AG04450 (cell line): Measurements from ENCODE around the gene MED9. TPM values are rescaled to one million over a fixed set of nuclear protein-coding genes. Genes with fewer than 3 reads are reported as not detected.
A peak's percentile ranks its signal among the peaks of the same experiment; 100 is the strongest.

Experiments used
- CTCF ChIA-PET: fragments of 300-600, 350-600 bp; formaldehyde crosslinking; extraction: SDS; loops from one replicate; lab custom pipeline; 2022; ENCODE audit warnings: antibody characterized with exemption, inconsistent platforms; lab: Charles Lee
- POLR2A ChIA-PET: fragments of 350-600 bp; formaldehyde crosslinking; extraction: SDS; loops from one replicate; lab custom pipeline; 2021; ENCODE audit warnings: antibody characterized with exemption, inconsistent platforms; lab: Yijun Ruan, JAX
- DNase-seq: peaks from one replicate; pipeline ENCODE4 v3.0.0-alpha.2; 2011; ENCODE audit warnings: low read depth, low spot score
- H3K27ac ChIP-seq: one replicate; pipeline ENCODE4 v1.5.1; 2012; ENCODE audit warnings: low read depth, low read length, control low read depth
- H3K27me3 ChIP-seq: one replicate; pipeline ENCODE4 v1.6.0; 2012; ENCODE audit warnings: low read length; ENCODE audit not compliant: control insufficient read depth, insufficient read depth
- H3K4me3 ChIP-seq: 2 replicates; pipeline ENCODE4 v1.5.1; 2011; ENCODE audit warnings: mild to moderate bottlenecking, low read depth, low read length, control low read depth
- H3K9me3 ChIP-seq: 2 replicates; pipeline ENCODE4 v1.5.1; 2012; ENCODE audit warnings: low read length; ENCODE audit not compliant: control insufficient read depth, insufficient read depth
- polyA plus RNA-seq: library from polyadenylated mRNA; depleted of rRNA; stranded (reverse); fragments of >200 nt; gene quantifications from 2 replicates; pipeline ENCODE4 v1.2.3, GENCODE V29; 2011
- TF ChIP-seq, protein P1 (sequence below): IDR thresholded peaks from 2 replicates; pipeline ENCODE4 v1.5.1; 2011; ENCODE audit warnings: low read depth, low read length, control low read depth, inconsistent platforms

Gene MED9
- polyA plus RNA-seq, 1 experiment: 11.6 TPM

DNA sequence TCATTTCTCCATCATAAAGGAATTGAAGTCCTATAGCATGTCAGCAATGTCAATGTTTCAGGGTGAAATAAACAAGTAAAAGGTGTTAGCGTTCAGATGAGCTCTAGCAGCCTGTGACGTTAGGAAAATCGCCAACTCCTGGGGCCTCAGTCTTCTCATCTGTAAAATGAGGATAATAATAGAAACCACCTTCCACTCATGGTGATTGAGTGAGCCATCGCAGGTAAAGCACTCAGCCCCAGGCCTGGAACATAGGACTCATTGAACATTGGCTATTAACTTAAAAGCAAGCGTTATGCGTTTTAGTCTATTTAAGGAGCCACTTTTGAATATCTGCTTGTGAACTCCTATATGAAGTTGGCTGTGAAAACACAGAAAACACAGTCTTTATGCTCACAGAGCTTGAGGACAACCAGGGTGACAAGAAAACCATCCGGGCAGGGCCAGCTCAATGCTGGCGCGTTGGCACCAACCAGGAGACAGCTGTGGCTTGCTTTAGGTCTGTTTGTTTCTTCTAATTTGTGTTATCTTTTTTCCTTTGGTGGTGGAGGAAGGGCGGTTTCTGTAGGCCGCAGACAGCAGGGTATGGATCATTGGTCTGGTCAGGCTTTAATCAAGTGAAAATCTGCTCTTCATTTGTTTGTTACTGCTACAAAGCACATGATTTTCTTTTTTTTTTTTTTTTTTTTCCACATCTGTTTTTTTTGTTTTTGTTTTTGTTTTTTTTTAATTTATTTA lies 35.7 kb upstream of the MED9 start:
- no peak for DNase-seq
- H3K4me3 ChIP-seq: no peak overlapping the region
- H3K27ac ChIP-seq: no peak overlapping the region
- CTCF ChIA-PET: no interaction called here
- H3K27me3 ChIP-seq: no peaks in the 10 kb centered on the region
- POLR2A ChIA-PET: no interaction called here
- TF ChIP-seq, protein P1, sequence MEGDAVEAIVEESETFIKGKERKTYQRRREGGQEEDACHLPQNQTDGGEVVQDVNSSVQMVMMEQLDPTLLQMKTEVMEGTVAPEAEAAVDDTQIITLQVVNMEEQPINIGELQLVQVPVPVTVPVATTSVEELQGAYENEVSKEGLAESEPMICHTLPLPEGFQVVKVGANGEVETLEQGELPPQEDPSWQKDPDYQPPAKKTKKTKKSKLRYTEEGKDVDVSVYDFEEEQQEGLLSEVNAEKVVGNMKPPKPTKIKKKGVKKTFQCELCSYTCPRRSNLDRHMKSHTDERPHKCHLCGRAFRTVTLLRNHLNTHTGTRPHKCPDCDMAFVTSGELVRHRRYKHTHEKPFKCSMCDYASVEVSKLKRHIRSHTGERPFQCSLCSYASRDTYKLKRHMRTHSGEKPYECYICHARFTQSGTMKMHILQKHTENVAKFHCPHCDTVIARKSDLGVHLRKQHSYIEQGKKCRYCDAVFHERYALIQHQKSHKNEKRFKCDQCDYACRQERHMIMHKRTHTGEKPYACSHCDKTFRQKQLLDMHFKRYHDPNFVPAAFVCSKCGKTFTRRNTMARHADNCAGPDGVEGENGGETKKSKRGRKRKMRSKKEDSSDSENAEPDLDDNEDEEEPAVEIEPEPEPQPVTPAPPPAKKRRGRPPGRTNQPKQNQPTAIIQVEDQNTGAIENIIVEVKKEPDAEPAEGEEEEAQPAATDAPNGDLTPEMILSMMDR: no peak
- peaks cover 2% of the 10 kb centered on the region; the same call in 1 of the 2 replicates for H3K9me3 ChIP-seq

DNA sequence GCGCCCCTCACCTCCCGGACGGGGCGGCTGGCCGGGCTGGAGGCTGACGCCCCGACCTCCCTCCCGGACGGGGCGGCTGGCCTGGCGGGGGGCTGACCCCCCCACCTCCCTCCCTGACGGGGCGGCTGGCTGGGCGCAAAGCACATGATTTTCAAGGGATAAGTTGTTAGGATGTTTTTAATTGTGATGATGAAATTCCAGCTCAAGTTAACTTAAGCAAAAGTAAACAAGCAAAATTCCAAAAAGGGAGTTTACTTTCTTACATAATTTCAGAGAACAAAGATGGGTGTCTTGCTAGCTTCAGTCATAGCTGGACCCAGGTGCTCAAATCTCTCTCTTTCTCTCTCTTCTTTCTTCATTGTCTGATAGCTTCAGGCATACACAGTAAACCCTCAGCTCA lies 33.6 kb upstream of the MED9 start:
- POLR2A ChIA-PET: no interaction called here
- CTCF ChIA-PET: interaction anchor here (1.1 to 1.6 kb wide), 2 partner anchors 13 to 199 kb away, joined by 3 read pairs; no protein-coding TSS in a partner anchor
- no peak overlapping the region for H3K27ac ChIP-seq
- DNase-seq: no peak
- H3K27me3 ChIP-seq: no peaks in the 10 kb centered on the region
- TF ChIP-seq, protein P1: no peak
- H3K9me3 ChIP-seq: peaks cover 7% of the 10 kb centered on the region
- no peak overlapping the region for H3K4me3 ChIP-seq

DNA sequence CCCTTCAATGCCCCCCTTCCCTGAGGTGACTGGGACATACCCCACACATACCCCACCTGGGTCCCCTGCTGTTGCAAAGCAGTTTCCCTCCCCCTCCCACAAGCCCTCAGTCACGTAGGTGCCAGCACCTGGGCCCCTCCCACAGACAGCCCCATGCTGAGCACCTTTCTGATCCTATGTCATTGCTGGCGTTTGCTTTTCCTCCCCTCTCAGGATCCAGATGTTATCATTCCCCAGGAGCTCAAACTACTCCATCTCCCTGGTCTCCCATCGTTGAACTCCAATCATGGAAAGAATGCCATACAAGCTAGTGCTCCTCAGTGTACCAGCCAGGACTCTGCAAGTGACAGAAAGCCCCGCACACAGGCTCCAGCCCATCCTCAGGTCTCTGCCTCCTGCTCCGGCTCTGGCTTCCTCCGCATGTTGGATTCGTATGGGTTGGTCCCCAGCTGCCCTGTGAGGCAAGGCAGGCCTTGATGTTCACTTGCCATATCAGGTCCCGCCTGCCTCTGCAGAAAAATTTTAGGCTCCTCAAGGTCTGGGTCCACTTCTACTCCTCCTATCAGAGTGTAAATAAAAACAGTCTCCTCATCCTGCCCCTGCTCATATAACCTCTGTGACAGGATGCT lies 31.4 kb upstream of the MED9 start:
- CTCF ChIA-PET: interaction anchor here (1.2 kb wide), 1 partner anchor 10 kb away, joined by 4 read pairs; no protein-coding TSS in a partner anchor
- Histone ChIP-seq H3K9me3 (peaks cover 7% of the 10 kb centered on the region), H3K27ac (peak overlapping the region; percentile 80), H3K27me3 (no peaks in the 10 kb centered on the region), H3K4me3 (no peak overlapping the region)
- no peak for DNase-seq
- POLR2A ChIA-PET: interaction anchor here (0.5 to 1.9 kb wide), 4 partner anchors 10 to 164 kb away, joined by 3 to 9 read pairs (median 7); partner anchors contain the start of gene RASD1
- TF ChIP-seq, protein P1: no peak

DNA sequence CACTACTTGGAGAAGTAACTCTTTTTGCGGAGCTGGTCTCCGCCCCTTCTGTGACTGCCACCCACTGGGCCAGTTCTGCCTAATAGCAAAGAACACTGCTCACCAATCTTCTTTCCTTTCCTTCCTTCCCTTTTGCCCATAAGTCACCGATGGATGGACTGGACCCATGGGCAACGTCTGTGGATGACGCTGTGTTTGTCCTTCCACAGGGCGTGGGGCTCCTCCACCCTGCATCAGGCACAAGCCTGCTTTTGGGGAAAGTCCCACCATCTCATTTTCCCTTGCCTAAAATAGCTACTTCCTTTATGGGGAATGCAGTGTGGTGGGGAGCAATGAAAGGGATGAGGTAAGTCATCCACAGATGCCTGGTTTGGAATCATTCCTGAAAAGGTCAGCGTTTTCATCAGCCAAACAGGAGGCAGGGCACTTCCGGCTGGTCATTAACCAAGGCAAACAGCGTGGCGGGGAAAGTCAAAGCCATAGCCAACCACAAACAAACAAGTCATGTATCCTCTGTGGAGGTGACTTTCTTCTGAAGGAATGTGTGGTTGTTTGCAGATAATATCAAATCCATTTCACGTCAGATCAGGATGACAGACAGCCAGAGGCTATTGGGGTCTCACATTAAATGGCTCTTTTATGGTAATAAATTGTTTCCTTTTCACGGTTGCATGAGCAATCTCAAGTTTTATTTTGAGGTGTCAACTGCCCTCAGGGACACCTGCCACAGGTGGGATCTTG lies 30.7 kb upstream of the MED9 start:
- TF ChIP-seq, protein P1: 0 out of 2 replicates have a peak, but pooled peaks have one; percentile 10
- H3K9me3 ChIP-seq: peaks cover 7% of the 10 kb centered on the region
- no peaks in the 10 kb centered on the region for H3K27me3 ChIP-seq
- no peak overlapping the region for H3K4me3 ChIP-seq
- POLR2A ChIA-PET: interaction anchor here (0.5 to 1.9 kb wide), 4 partner anchors 11 to 163 kb away, joined by 3 to 9 read pairs (median 7); partner anchors contain the start of gene RASD1
- CTCF ChIA-PET: interaction anchor here (1.2 kb wide), 1 partner anchor 10 kb away, joined by 4 read pairs; no protein-coding TSS in a partner anchor
- peak overlapping the region; percentile 80 for H3K27ac ChIP-seq
- DNase-seq: peak; percentile 82
